NCI-H2107 treated with DMSO at 0.1 percent for 48 hours (cell line): ENCODE measurements around the gene CDH4.

ENCODE experiments used
- DNase-seq: peaks from one replicate; lab custom pipeline; 2025; ENCODE audit not compliant: unreplicated experiment; lab: John Stamatoyannopoulos, UW

Gene CDH4

GRCh38 chr20:61435823-61436220 lies 183.8 kb downstream of the CDH4 start:
- DNase-seq = no peak

DNA sequence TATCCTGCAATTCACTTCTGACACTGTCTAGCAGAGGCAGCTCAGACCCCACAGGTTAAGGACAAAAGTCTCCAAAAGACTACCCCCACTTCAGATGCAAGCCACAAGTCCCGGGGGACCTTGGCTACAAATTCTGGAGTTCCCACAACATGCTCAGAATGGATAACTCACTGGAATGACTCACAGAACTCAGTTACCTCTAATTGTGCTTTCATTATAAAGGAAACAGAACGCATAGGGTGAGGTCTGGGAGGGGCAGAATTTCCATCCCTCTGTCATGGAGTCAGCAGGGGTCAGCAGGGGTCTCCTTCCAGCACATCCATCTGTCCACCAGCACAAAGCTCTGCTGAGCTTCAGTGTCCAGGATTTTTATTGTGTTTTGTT lies 184.2 kb downstream of the CDH4 start:
- no peak for DNase-seq

DNA sequence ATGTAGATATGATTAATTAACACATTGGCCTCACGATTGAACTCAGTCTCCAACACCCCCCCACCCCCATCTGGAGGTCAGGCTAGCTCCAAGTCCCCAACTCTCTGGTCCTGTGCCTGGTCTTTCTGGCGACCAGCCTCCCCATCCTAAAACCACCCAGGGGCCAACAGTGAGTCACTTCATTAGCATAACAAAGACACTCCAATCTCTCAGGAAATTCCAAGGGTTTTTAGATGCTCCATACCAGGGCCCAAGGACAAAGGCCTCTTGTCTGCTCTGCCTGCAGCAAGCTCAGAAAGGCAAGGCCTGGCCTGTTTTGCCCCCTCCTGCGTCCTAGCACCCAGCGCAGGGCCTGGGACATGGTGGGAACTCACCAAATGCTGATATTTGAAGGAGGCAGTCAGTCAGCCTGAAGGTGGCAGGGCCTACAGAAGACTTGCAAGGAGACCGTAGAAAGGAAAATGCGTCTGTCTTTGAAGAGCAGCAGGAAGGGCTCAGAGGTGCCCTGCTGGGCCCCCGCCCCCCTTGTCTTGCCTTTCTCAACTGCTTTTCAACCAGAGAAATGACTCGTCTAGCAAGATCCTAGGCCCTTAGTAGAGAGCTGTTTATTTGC lies 184.7 kb downstream of the CDH4 start:
- no peak for DNase-seq

DNA sequence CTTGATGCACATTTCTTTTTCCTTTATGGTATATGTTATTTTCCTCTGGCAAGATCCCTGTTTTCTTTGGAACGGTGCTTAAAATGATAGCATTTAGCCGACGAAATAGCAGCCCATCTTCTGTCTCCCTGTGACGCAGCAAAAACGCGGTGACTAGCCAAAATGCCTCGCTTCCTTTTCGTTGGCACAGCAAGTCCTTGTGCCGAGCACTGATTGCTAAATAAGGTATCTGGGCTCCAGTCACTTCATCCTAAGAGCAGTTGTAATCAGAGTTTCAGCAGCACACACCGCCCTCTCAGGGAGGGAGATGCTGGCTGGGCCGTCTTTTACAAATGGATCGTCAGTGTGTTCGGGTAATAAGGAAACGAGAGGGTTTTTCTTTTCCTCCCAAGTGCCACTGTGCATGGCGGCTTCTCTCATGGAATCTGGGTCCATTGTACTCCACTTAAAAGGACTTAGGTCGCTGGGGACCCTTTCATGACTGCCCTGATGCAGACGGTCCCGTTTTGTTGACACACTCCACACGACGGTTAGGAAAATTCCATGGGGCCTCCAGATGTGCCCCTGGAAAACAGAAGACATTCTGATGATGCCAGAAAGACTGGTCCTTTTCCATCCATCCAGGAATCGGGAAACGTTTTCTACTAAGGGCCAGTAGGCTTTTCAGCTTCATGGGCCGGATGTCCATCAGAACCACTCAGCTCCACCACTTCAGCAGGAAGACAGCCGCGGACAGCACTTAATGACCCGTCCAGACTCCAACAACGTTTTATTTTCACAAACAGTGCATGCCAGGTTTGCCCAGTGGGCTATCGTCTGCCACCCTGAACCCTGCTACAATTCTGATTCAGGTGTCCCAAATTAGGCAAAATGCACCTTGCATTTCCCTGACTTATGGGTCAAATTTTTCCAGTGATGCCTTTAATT lies 185.5 kb downstream of the CDH4 start:
- DNase-seq = no peak

- DNase-seq = no peak
These were observed 186.2 kb downstream of the CDH4 start for GRCh38 chr20:61438285-61438684.

GRCh38 chr20:61439251-61439650 lies 187.2 kb downstream of the CDH4 start:
- DNase-seq = no peak

- no peak for DNase-seq
These were observed 188.5 kb downstream of the CDH4 start for GRCh38 chr20:61440548-61441055.

DNA sequence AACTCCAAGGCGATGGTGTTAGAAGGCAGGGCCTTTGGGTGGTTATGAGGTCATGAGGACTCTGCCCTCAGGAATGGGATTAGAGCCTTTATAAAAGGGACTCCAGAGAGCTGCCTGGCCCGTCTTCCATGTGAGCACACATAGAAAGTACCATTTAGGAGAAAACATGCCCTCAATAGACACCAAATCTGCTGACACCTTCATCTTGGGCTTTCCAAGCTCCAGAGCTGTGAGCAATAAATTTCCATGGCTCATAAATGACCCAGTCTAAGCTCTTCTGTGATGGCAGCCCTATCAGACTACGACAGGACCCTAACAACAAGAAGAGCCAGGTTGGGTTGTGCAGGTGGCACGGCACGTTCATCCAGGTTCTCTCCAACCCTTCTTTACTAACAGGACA lies 189.5 kb downstream of the CDH4 start:
- DNase-seq = no peak

- DNase-seq = no peak
These were observed 190.1 kb downstream of the CDH4 start for GRCh38 chr20:61442075-61442670.

DNA sequence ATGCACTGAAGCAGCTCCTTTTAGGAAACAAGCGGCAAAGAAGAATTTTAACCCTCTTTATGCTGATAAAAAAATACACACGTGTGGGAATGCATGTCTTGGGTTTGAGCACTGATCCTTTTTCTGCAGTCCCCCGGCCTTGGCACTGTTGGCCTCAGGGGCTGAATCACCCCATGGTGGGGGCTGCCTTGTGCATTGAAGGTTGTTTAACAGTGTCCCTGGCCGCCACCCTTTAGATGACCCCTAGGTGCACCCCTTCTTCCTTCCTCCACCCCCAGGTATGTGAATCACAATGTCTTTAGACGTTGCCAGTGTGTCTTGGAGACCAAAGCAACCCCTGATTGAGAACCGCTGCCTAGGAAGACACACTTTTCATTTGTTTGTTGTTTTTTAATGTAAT lies 190.7 kb downstream of the CDH4 start:
- DNase-seq = no peak

DNA sequence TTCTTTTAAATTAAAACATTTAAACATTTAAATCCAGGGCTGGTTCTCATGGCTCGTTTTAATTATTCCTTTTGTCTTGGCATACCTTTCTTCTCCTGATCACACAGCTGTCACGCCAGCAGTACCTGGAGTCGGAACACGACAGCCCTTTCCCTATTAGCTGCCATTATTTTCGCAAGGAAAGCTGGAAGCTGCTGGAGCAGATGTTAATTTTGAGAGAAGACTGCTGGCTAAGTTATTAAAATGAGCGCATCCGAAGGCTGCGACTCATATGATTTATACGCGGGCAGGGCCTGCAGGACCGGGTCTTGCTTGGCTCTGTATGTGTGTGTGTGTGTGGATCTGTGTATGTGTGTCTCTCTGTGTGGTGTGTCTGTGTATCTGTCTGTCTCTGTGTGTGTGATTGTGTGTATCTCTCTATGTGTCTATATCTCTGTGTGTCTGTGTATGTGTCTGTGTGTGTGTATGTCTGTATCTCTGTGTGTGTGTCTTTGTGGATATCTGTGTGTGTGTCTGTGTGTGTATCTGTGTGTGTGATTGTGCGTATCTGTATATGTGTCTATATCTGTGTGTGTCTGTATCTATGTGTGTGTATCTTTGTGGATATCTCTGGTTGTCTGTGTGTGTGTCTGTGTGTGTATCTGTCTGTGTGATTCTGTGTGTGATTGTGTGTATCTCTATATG lies 191.5 kb downstream of the CDH4 start:
- no peak for DNase-seq

DNA sequence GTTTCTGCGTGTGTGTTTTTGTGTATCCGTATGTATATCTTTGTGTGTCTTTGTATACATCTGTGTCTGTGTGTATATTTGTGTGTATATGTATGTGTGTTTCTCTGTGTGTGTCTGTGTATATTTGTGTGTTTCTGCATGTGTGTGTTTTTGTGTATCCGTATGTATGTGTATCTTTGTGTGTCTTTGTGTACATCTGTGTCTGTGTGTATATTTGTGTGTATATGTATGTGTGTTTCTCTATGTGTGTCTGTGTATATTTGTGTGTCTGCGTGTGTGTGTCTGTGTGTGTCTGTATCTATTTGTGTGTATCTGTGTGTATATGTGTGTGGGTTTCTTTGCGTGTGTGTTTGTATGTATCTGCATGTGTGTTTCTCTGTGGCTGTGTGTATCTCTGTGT lies 192.6 kb downstream of the CDH4 start:
- no peak for DNase-seq

DNA sequence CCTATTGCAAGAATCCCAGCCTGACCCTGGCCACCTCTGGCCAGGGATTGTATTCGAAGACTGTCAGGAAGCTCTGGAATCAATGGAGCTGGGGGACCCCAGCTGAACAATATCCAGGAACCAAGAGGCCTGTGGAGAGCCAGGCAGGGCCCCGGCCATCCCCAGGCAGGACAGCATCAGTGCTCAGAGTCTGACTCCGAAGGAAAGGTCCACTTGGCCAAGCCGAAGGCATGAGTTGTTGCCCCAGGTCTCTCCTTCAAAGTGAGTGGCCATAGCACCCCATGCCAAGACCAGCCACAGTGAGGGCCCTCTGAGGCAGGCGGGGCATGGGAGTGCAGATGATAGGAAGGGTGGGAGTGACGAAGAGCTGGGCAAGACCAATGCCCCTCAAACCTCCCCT lies 193.1 kb downstream of the CDH4 start:
- no peak for DNase-seq

GRCh38 chr20:61445741-61446140 lies 193.7 kb downstream of the CDH4 start:
- DNase-seq = no peak

- no peak for DNase-seq
These were observed 195.9 kb downstream of the CDH4 start for GRCh38 chr20:61447952-61448351.

DNA sequence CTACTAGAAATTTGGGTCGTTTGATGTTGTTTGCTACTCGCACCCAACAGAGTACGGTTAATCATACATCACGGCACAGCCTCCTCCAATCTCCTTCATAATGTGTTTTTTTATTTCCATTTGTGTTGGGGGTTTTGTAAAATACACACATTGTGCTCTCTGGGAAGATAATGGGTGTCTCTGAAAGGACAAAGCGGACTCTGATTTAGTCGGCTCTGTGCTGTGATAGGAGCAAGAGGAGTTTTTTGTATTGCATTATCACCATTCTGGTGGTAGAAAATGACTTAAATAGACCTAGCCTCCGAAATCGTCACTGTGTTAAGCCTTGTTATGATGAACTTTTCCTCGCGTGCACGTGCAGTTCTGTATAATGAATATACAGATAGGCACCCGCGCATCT lies 196.3 kb downstream of the CDH4 start:
- no peak for DNase-seq

DNA sequence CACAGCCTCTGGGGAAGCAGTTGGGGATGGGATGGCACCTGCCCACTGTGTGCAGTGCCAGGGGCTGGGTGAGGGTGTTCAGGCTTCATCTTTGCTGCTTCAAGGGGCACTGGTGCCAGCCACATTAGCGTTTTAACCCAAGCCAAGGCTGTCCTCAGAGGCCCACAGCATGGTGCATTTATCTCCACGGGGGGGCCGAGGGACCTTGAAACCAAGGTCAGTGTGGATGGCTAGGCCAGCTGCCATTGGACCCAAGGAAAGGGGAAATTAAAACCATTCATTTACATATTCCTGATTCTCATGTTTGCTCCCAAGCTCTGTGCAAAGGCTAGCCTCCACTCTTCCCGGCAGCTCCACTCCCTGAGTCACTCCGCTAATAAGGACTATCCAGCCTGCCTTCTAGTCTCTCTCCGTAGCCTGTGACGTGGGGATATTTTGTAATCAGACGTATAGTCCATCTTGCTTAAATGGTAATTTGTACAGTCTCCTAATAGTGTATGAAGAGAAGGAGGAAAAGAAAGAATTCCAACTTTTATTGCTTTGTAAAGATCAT lies 197.1 kb downstream of the CDH4 start:
- no peak for DNase-seq

- no peak for DNase-seq
These were observed 197.9 kb downstream of the CDH4 start for GRCh38 chr20:61449916-61450315.

GRCh38 chr20:61450549-61450948 lies 198.5 kb downstream of the CDH4 start:
- no peak for DNase-seq

DNA sequence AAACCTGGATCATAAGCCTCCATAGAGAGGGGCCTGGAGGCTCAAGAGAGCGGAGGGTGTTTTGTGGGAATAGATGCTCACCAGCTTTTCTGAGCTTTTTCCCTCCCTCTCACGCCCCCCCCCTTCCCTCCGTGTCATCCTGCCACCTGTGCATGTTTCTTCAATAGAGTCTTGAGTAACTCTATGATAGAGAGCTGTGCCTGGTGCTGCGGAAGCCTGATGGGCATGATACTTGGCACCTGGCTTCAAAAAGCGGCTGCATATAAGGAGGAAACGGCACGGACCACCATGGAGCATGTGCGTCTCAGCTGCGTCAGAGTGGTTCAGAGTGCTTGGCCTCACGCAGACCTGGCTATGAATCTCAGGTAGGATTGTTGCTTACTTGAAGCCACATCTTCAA lies 198.9 kb downstream of the CDH4 start:
- no peak for DNase-seq

DNA sequence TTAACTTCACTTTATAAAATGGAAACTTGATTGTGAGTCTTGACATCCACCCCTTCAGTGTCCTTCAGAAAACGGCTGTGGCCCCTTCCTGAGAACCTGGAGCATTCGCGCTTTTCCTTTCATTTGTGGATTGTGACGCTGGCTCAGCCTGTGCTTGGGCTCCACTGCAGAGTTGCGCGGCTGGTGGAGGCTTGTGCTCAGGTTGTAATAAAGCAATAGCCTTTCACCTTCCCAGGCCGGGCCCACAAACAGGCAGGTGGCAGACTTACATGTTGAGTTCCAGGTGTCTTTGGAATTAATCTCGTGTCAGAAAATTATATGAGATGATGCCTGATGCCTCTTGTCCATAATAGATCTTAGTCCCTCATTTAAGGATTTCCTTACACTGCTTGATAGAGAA lies 199.9 kb downstream of the CDH4 start:
- DNase-seq = no peak
